HL-60/S4 treated with phorbol 12-myristate 13-acetate at 8.2 ng/mL for 4 days and 3 days (cell line): Measurements from ENCODE around the gene SLC9C2.
"Not testable (repeated sequence)": the region's sequence is repeated elsewhere in the genome, so short reads cannot be mapped to it uniquely, and the experiment has no call there.

Source experiments
- in situ Hi-C: fragments of 300-500 bp; cut with MboI; formaldehyde crosslinking; loops from 2 replicates; pipeline ENCODE4 v1.15.0; 2022; ENCODE audit warnings: low sequenced_read_pairs

Gene SLC9C2

GRCh38 chr1:173489929-173490328 lies 112.9 kb downstream of the SLC9C2 start:
- in situ Hi-C loops, result no loop called here

GRCh38 chr1:173489149-173489600 lies 113.7 kb downstream of the SLC9C2 start:
- in situ Hi-C loops, result no loop called here

GRCh38 chr1:173488001-173488400 lies 114.9 kb downstream of the SLC9C2 start:
- in situ Hi-C loops, result no loop called here

GRCh38 chr1:173485401-173485800 lies 117.5 kb downstream of the SLC9C2 start:
- in situ Hi-C loops, result no loop called here

GRCh38 chr1:173484276-173484675 lies 118.6 kb downstream of the SLC9C2 start:
- in situ Hi-C loops, result no loop called here

GRCh38 chr1:173482683-173483082 lies 120.2 kb downstream of the SLC9C2 start:
- in situ Hi-C loops, result no loop called here

- in situ Hi-C loops, result no loop called here
Observed at GRCh38 chr1:173481195-173481772, 121.6 kb downstream of the SLC9C2 start.

GRCh38 chr1:173479649-173480048 lies 123.2 kb downstream of the SLC9C2 start:
- in situ Hi-C loops, result no loop called here

GRCh38 chr1:173478094-173478674 lies 124.7 kb downstream of the SLC9C2 start:
- in situ Hi-C loops, result no loop called here

GRCh38 chr1:173477286-173478093 lies 125.4 kb downstream of the SLC9C2 start, which contains the start of gene PRDX6:
PRDX6 (plus strand) TSS chr1:173477335; CDS start chr1:173477398, 63 bp downstream.
- in situ Hi-C loops, result no loop called here

- in situ Hi-C loops, result no loop called here
Observed at GRCh38 chr1:173476665-173477285, 126.1 kb downstream of the SLC9C2 start.

- in situ Hi-C loops, result no loop called here
Observed at GRCh38 chr1:173476197-173476664, 126.6 kb downstream of the SLC9C2 start.

GRCh38 chr1:173475564-173476196 lies 127.2 kb downstream of the SLC9C2 start:
- in situ Hi-C loops, result no loop called here

GRCh38 chr1:173474780-173475421 lies 128.0 kb downstream of the SLC9C2 start:
- in situ Hi-C loops, result not testable (repeated sequence)

GRCh38 chr1:173474097-173474779 lies 128.6 kb downstream of the SLC9C2 start:
- in situ Hi-C loops, result no loop called here

- in situ Hi-C loops, result no loop called here
Observed at GRCh38 chr1:173473599-173474011, 129.3 kb downstream of the SLC9C2 start.

- in situ Hi-C loops, result no loop called here
Observed at GRCh38 chr1:173470608-173471007, 132.3 kb downstream of the SLC9C2 start.

GRCh38 chr1:173469656-173470055 lies 133.2 kb downstream of the SLC9C2 start:
- in situ Hi-C loops, result no loop called here

GRCh38 chr1:173467426-173467825 lies 135.4 kb downstream of the SLC9C2 start:
- in situ Hi-C loops, result no loop called here

GRCh38 chr1:173464185-173464584 lies 138.7 kb downstream of the SLC9C2 start:
- in situ Hi-C loops, result not testable (repeated sequence)
